SK-N-SH (cell line): ENCODE results near the gene SLC52A3. TPM values are rescaled to one million over a fixed set of nuclear protein-coding genes. Genes with fewer than 3 reads are reported as not detected.

ENCODE experiments used
- CTCF ChIA-PET: fragments of 300-600, 350-600 bp; formaldehyde crosslinking; extraction: SDS; loops from one replicate; lab custom pipeline; 2021; lab: Yijun Ruan, JAX
- POLR2A ChIA-PET: fragments of 350-600 bp; sonication (Branson Sonifier 250); formaldehyde crosslinking; extraction: SDS; loops from one replicate; lab custom pipeline; 2020; ENCODE audit warnings: antibody characterized with exemption, inconsistent platforms; lab: Yijun Ruan, JAX
- DNase-seq: peaks from one replicate; pipeline ENCODE4 v3.0.0; 2012
- H2AFZ ChIP-seq: fragments of 200-600 bp; sonication (generic); 2 replicates; pipeline ENCODE4 v1.8.1; 2016; ENCODE audit warnings: antibody characterized with exemption, mild to moderate bottlenecking, low read depth
- H3F3A ChIP-seq: fragments of 200-600 bp; sonication (generic); replicated peaks from 2 replicates; pipeline ENCODE3; 2016; ENCODE audit warnings: antibody characterized with exemption, mild to moderate bottlenecking; ENCODE audit not compliant: insufficient read depth
- H3K27ac ChIP-seq, 2 experiments: fragments of 200-500 bp in 1 of 2; fragments of 200-600 bp in 1 of 2; sonication (Bioruptor generic) in 1 of 2; sonication (generic), shearing (Covaris generic) in 1 of 2; 2 replicates each; pipeline versions ENCODE4 v1.5.1 to v1.6.1; 2014 to 2016; ENCODE audit warnings: low read depth in 2 of 2, inconsistent platforms in 1 of 2, low read length in 1 of 2, mild to moderate bottlenecking in 1 of 2, mixed read lengths in 1 of 2
- H3K27me3 ChIP-seq: fragments of 200-600 bp; sonication (generic), shearing (Covaris generic); 2 replicates; pipeline ENCODE4 v1.6.1; 2016; ENCODE audit warnings: mixed run types; ENCODE audit not compliant: insufficient read depth
- H3K36me3 ChIP-seq, 2 experiments: fragments of 200-500 bp in 1 of 2; fragments of 200-600 bp in 1 of 2; sonication (Bioruptor generic) in 1 of 2; sonication (generic) in 1 of 2; replicated peaks in 1 of 2; 2 replicates each; pipeline versions ENCODE3 to v1.5.1; 2014 to 2016; ENCODE audit warnings: low read length in 1 of 2, mild to moderate bottlenecking in 1 of 2; ENCODE audit not compliant: insufficient read depth in 2 of 2, control insufficient read depth in 1 of 2
- H3K4me1 ChIP-seq, 2 experiments: fragments of 200-500 bp in 1 of 2; fragments of 200-600 bp in 1 of 2; sonication (Bioruptor generic) in 1 of 2; sonication (generic), shearing (Covaris generic) in 1 of 2; 2 replicates each; pipeline versions ENCODE4 v1.5.1 to v1.6.1; 2014 to 2016; ENCODE audit warnings: low read depth in 1 of 2, low read length in 1 of 2, mixed run types in 1 of 2; ENCODE audit not compliant: insufficient read depth in 2 of 2, control insufficient read depth in 1 of 2
- H3K4me2 ChIP-seq: fragments of 200-600 bp; sonication (generic), shearing (Covaris generic); 2 replicates; pipeline ENCODE4 v1.6.1; 2017; ENCODE audit warnings: mixed run types
- H3K4me3 ChIP-seq, 2 experiments: fragments of 200-500 bp in 1 of 2; fragments of 200-600 bp in 1 of 2; sonication (Bioruptor generic) in 1 of 2; sonication (generic), shearing (Covaris generic) in 1 of 2; 2 replicates each; pipeline versions ENCODE4 v1.5.1 to v1.8.1; 2014 to 2016; ENCODE audit warnings: low read depth in 2 of 2, inconsistent platforms in 1 of 2, low read length in 1 of 2, mild to moderate bottlenecking in 1 of 2, mixed read lengths in 1 of 2, moderate library complexity in 1 of 2
- H3K79me2 ChIP-seq: fragments of 200-600 bp; sonication (generic); 2 replicates; pipeline ENCODE4 v1.8.1; 2017; ENCODE audit warnings: mild to moderate bottlenecking; ENCODE audit not compliant: insufficient read depth
- H3K9ac ChIP-seq: fragments of 200-600 bp; sonication (generic); 2 replicates; pipeline ENCODE4 v1.6.1; 2017; ENCODE audit warnings: mixed run types
- H3K9me2 ChIP-seq: fragments of 200-600 bp; sonication (generic); 2 replicates; pipeline ENCODE4 v1.6.1; 2017; ENCODE audit warnings: mixed run types
- H3K9me3 ChIP-seq: fragments of 200-600 bp; sonication (generic); 2 replicates; pipeline ENCODE4 v1.6.1; 2017; ENCODE audit warnings: mixed run types, mild to moderate bottlenecking, moderate library complexity
- H4K20me1 ChIP-seq: fragments of 200-600 bp; sonication (generic); 2 replicates; pipeline ENCODE4 v1.6.1; 2017; ENCODE audit warnings: mild to moderate bottlenecking, mixed run types; ENCODE audit not compliant: insufficient read depth
- ELF1 ChIP-seq: IDR thresholded peaks from 2 replicates; pipeline ENCODE4 v1.4.0; 2012
- FOXM1 ChIP-seq: IDR thresholded peaks from 2 replicates; pipeline ENCODE4 v1.4.0; 2012; ENCODE audit warnings: low read depth, mild to moderate bottlenecking
- GABPA ChIP-seq: IDR thresholded peaks from 2 replicates; pipeline ENCODE4 v1.4.0; 2012; ENCODE audit warnings: low read depth, mild to moderate bottlenecking
- NFIC ChIP-seq: IDR thresholded peaks from 2 replicates; pipeline ENCODE4 v1.4.0; 2012; ENCODE audit warnings: borderline replicate concordance
- RFX5 ChIP-seq: IDR thresholded peaks from 2 replicates; pipeline ENCODE4 v1.6.1; 2012; ENCODE audit warnings: mild to moderate bottlenecking, improper control_type of control experiment, low read length
- SIN3A ChIP-seq: IDR thresholded peaks from 2 replicates; pipeline ENCODE4 v1.6.1; 2012; ENCODE audit warnings: low read depth, mild to moderate bottlenecking, low read length, moderate library complexity, borderline replicate concordance
- SMC3 ChIP-seq: IDR thresholded peaks from 2 replicates; pipeline ENCODE4 v1.6.1; 2012; ENCODE audit warnings: low read depth, low read length, improper control_type of control experiment
- TCF12 ChIP-seq: IDR thresholded peaks from 2 replicates; pipeline ENCODE4 v1.4.0; 2012
- TEAD4 ChIP-seq: IDR thresholded peaks from 2 replicates; pipeline ENCODE4 v1.4.0; 2012; ENCODE audit warnings: mild to moderate bottlenecking, borderline replicate concordance; ENCODE audit not compliant: insufficient read depth
- WGBS: methylation state at CpG from one replicate; pipeline ENCODE4 v1.1.6; 2017; ENCODE audit warnings: low lambda C conversion rate; 5-methylcytosine and 5-hydroxymethylcytosine counted together
- polyA plus RNA-seq, 3 experiments: library from polyadenylated mRNA; depleted of rRNA; stranded (reverse); fragments of >200 nt; gene quantifications; 2 replicates each; pipeline ENCODE4 v1.2.3, GENCODE V29; 2012
- TF ChIP-seq, protein P1 (sequence below): fragments of 150-350 bp; IDR thresholded peaks from 2 replicates; pipeline ENCODE4 v1.6.1; 2016; ENCODE audit warnings: mild to moderate bottlenecking, low read depth, low read length
- TF ChIP-seq, protein P2 (sequence below): IDR thresholded peaks from 2 replicates; pipeline ENCODE4 v1.6.1; 2012; ENCODE audit warnings: mild to moderate bottlenecking, low read depth, low read length, moderate library complexity
- TF ChIP-seq, protein P3 (sequence below): fragments of 200-600 bp; sonication (generic); IDR thresholded peaks from 2 replicates; pipeline ENCODE4 v1.6.1; 2017; ENCODE audit warnings: antibody characterized with exemption, mild to moderate bottlenecking, moderate library complexity
- TF ChIP-seq, protein P4 (sequence below): IDR thresholded peaks from 2 replicates; pipeline ENCODE4 v1.4.0; 2012; ENCODE audit warnings: low read depth, borderline replicate concordance
- TF ChIP-seq, protein P5 (sequence below): fragments of 150-350 bp; IDR thresholded peaks from 2 replicates; pipeline ENCODE4 v1.6.1; 2017; ENCODE audit warnings: antibody characterized with exemption, low read length, low read depth, borderline replicate concordance
- TF ChIP-seq, protein P6 (sequence below): IDR thresholded peaks from 2 replicates; pipeline ENCODE4 v1.4.0; 2012; ENCODE audit warnings: low read depth
- TF ChIP-seq, protein P7 (sequence below): IDR thresholded peaks from 2 replicates; pipeline ENCODE4; 2012

Gene SLC52A3
- polyA plus RNA-seq, 1 of the 3 experiments (the other 2 are of a cell fraction): not detected

DNA sequence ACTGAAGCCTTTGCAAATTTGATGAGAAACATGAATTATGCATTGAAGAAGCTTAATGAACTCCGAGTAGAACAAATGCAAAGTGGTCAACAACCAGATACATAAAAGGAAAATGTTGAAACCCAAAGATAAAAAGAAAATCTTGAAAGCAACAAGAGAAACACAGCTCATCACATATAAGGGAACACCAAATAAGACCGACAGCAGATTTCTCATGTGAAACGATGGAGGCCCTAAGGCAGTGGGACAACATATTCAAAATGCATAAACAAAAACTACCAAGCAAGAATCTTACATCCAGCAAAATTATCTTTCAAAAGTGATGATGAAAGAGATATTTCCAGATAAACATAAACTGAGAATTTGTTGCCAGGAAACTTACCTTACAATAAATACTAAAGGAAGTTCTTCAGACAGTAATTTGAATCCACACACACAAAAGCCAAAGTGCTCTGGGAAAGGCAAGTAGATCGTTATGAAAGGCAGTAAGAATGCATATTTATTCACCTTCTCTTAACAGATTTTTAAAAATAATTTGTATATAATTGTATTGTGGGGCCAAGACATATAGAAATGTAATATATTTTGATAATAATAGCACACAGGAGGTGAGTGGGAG is 22.5 kb downstream of the SLC52A3 start:
- no peaks in the 10 kb centered on the region for H3K9me2 ChIP-seq
- no peaks in the 10 kb centered on the region for H4K20me1 ChIP-seq
- no peaks in the 10 kb centered on the region for H3K4me1 ChIP-seq
- H3K9ac ChIP-seq: no peak overlapping the region
- no peak overlapping the region for H3K27ac ChIP-seq
- POLR2A ChIA-PET: no interaction called here
- CTCF ChIA-PET: interaction anchor here (0.9 to 1.1 kb wide), 4 partner anchors 17 to 314 kb away, joined by 3 to 5 read pairs (median 4); no protein-coding TSS in a partner anchor
- H3K4me3 ChIP-seq: no peak overlapping the region
- H2AFZ ChIP-seq: no peak overlapping the region
- DNase-seq: no peak
- H3K79me2 ChIP-seq: no peaks in the 10 kb centered on the region
- WGBS: 50% methylated on average over 4 of the region's 4 CpGs
- peaks cover 0 to 4% of the 10 kb centered on the region in 2 experiments for H3K36me3 ChIP-seq
- no peaks in the 10 kb centered on the region; the same call in 1 of the 2 replicates for H3K27me3 ChIP-seq
- H3F3A ChIP-seq: no peaks in the 10 kb centered on the region
- H3K9me3 ChIP-seq: no peaks in the 10 kb centered on the region
- TF ChIP-seq RFX5: no peak
- TF ChIP-seq, protein P1, sequence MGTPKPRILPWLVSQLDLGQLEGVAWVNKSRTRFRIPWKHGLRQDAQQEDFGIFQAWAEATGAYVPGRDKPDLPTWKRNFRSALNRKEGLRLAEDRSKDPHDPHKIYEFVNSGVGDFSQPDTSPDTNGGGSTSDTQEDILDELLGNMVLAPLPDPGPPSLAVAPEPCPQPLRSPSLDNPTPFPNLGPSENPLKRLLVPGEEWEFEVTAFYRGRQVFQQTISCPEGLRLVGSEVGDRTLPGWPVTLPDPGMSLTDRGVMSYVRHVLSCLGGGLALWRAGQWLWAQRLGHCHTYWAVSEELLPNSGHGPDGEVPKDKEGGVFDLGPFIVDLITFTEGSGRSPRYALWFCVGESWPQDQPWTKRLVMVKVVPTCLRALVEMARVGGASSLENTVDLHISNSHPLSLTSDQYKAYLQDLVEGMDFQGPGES: no peak
- no peak for TF ChIP-seq ELF1
- TF ChIP-seq TCF12: no peak
- TF ChIP-seq, protein P2, sequence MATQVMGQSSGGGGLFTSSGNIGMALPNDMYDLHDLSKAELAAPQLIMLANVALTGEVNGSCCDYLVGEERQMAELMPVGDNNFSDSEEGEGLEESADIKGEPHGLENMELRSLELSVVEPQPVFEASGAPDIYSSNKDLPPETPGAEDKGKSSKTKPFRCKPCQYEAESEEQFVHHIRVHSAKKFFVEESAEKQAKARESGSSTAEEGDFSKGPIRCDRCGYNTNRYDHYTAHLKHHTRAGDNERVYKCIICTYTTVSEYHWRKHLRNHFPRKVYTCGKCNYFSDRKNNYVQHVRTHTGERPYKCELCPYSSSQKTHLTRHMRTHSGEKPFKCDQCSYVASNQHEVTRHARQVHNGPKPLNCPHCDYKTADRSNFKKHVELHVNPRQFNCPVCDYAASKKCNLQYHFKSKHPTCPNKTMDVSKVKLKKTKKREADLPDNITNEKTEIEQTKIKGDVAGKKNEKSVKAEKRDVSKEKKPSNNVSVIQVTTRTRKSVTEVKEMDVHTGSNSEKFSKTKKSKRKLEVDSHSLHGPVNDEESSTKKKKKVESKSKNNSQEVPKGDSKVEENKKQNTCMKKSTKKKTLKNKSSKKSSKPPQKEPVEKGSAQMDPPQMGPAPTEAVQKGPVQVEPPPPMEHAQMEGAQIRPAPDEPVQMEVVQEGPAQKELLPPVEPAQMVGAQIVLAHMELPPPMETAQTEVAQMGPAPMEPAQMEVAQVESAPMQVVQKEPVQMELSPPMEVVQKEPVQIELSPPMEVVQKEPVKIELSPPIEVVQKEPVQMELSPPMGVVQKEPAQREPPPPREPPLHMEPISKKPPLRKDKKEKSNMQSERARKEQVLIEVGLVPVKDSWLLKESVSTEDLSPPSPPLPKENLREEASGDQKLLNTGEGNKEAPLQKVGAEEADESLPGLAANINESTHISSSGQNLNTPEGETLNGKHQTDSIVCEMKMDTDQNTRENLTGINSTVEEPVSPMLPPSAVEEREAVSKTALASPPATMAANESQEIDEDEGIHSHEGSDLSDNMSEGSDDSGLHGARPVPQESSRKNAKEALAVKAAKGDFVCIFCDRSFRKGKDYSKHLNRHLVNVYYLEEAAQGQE: no peak
- no peak for TF ChIP-seq GABPA
- TF ChIP-seq TEAD4: no peak
- TF ChIP-seq, protein P3, sequence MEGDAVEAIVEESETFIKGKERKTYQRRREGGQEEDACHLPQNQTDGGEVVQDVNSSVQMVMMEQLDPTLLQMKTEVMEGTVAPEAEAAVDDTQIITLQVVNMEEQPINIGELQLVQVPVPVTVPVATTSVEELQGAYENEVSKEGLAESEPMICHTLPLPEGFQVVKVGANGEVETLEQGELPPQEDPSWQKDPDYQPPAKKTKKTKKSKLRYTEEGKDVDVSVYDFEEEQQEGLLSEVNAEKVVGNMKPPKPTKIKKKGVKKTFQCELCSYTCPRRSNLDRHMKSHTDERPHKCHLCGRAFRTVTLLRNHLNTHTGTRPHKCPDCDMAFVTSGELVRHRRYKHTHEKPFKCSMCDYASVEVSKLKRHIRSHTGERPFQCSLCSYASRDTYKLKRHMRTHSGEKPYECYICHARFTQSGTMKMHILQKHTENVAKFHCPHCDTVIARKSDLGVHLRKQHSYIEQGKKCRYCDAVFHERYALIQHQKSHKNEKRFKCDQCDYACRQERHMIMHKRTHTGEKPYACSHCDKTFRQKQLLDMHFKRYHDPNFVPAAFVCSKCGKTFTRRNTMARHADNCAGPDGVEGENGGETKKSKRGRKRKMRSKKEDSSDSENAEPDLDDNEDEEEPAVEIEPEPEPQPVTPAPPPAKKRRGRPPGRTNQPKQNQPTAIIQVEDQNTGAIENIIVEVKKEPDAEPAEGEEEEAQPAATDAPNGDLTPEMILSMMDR: no peak
- no peak for TF ChIP-seq SIN3A
- TF ChIP-seq, protein P4, sequence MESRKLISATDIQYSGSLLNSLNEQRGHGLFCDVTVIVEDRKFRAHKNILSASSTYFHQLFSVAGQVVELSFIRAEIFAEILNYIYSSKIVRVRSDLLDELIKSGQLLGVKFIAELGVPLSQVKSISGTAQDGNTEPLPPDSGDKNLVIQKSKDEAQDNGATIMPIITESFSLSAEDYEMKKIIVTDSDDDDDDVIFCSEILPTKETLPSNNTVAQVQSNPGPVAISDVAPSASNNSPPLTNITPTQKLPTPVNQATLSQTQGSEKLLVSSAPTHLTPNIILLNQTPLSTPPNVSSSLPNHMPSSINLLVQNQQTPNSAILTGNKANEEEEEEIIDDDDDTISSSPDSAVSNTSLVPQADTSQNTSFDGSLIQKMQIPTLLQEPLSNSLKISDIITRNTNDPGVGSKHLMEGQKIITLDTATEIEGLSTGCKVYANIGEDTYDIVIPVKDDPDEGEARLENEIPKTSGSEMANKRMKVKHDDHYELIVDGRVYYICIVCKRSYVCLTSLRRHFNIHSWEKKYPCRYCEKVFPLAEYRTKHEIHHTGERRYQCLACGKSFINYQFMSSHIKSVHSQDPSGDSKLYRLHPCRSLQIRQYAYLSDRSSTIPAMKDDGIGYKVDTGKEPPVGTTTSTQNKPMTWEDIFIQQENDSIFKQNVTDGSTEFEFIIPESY: no peak
- TF ChIP-seq, protein P5, sequence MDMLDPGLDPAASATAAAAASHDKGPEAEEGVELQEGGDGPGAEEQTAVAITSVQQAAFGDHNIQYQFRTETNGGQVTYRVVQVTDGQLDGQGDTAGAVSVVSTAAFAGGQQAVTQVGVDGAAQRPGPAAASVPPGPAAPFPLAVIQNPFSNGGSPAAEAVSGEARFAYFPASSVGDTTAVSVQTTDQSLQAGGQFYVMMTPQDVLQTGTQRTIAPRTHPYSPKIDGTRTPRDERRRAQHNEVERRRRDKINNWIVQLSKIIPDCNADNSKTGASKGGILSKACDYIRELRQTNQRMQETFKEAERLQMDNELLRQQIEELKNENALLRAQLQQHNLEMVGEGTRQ: no peak
- no peak for TF ChIP-seq FOXM1
- TF ChIP-seq, protein P6, sequence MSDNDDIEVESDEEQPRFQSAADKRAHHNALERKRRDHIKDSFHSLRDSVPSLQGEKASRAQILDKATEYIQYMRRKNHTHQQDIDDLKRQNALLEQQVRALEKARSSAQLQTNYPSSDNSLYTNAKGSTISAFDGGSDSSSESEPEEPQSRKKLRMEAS: no peak
- TF ChIP-seq, protein P7, sequence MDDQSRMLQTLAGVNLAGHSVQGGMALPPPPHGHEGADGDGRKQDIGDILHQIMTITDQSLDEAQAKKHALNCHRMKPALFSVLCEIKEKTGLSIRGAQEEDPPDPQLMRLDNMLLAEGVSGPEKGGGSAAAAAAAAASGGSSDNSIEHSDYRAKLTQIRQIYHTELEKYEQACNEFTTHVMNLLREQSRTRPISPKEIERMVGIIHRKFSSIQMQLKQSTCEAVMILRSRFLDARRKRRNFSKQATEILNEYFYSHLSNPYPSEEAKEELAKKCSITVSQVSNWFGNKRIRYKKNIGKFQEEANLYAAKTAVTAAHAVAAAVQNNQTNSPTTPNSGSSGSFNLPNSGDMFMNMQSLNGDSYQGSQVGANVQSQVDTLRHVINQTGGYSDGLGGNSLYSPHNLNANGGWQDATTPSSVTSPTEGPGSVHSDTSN: no peak
- TF ChIP-seq NFIC: no peak
- TF ChIP-seq SMC3: no peak
- no peak overlapping the region for H3K4me2 ChIP-seq
